Calu3 (cell line): ENCODE data around the gene CKAP5. TPM values are rescaled to one million over a fixed set of nuclear protein-coding genes. Genes with fewer than 3 reads are reported as not detected.
A peak's percentile ranks its signal among the peaks of the same experiment; 100 is the strongest.

Experiments used
- BruUV-seq: library from RNA; stranded (reverse); fragments of 400-500 nt; replicated peaks from 2 replicates; lab custom pipeline; 2021; lab: Mats Ljungman, UMichigan
- CTCF ChIA-PET: fragments of 300-600 bp; sonication (Branson Sonifier 250); formaldehyde crosslinking; loops from one replicate; lab custom pipeline; 2022; ENCODE audit warnings: antibody characterized with exemption; lab: Charles Lee
- DNase-seq: peaks from one replicate; pipeline ENCODE4 v3.0.0; 2022
- H3K27ac Mint-ChIP-seq: one replicate; pipeline ENCODE4 v1.8.0; 2022; ENCODE audit warnings: mixed read lengths; ENCODE audit not compliant: unreplicated experiment
- H3K27me3 Mint-ChIP-seq: one replicate; pipeline ENCODE4 v1.8.0; 2022; ENCODE audit warnings: mixed read lengths; ENCODE audit not compliant: unreplicated experiment
- H3K36me3 Mint-ChIP-seq: one replicate; pipeline ENCODE4 v1.8.0; 2022; ENCODE audit warnings: mild to moderate bottlenecking, moderate library complexity, mixed read lengths; ENCODE audit not compliant: insufficient read depth, unreplicated experiment
- H3K4me1 Mint-ChIP-seq: one replicate; pipeline ENCODE4 v1.8.0; 2022; ENCODE audit warnings: mild to moderate bottlenecking, low read depth, mixed read lengths; ENCODE audit not compliant: unreplicated experiment
- H3K4me3 Mint-ChIP-seq: one replicate; pipeline ENCODE4 v1.8.0; 2022; ENCODE audit warnings: mild to moderate bottlenecking, low read depth, moderate library complexity, mixed read lengths; ENCODE audit not compliant: unreplicated experiment
- H3K9me3 Mint-ChIP-seq: one replicate; pipeline ENCODE4 v1.8.0; 2022; ENCODE audit warnings: low read depth, mixed read lengths; ENCODE audit not compliant: unreplicated experiment
- CTCF ChIP-seq: fragments of 200-600 bp; IDR thresholded peaks from one replicate; pipeline ENCODE4 v1.8.0; 2022; ENCODE audit warnings: antibody characterized with exemption; ENCODE audit not compliant: unreplicated experiment
- intact Hi-C: fragments of 100-400 bp; cut with micrococcal nuclease; formaldehyde crosslinking; loops from one replicate; pipeline ENCODE4 v1.10.0; 2022; ENCODE audit not compliant: unreplicated experiment
- total RNA-seq: library from RNA; stranded (reverse); gene quantifications from 2 replicates; pipeline ENCODE4 v1.2.3, GENCODE V29; 2022

Gene CKAP5
- total RNA-seq, 1 experiment from 2014 or later, result 140 TPM

DNA sequence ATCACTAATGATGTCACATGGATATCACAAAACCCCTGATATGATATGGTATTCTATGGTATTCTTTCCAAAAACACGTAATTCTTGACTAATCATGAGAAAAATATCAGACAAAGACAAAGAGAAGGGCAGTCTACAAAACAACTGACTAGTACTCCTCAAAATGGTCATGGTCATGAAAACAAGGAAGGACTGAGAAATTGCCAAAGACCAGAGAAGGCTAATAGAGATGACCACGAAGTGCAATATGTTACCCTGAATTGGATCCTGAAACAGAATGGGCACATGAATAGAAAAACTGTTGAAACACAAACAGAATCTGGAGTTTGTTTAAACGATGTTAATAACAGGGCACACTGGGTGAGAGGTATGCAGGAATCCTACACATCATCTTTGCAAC lies 10.2 kb downstream of the CKAP5 start:
- no peak overlapping the region for H3K4me3 Mint-ChIP-seq
- intact Hi-C loops, result no loop called here
- no peaks in the 10 kb centered on the region for H3K9me3 Mint-ChIP-seq
- CTCF ChIA-PET, result no interaction called here
- no peaks in the 10 kb centered on the region for H3K27me3 Mint-ChIP-seq
- DNase-seq, result no peak
- H3K27ac Mint-ChIP-seq, result no peak overlapping the region
- peaks cover 18% of the 10 kb centered on the region for H3K4me1 Mint-ChIP-seq
- H3K36me3 Mint-ChIP-seq, result no peaks in the 10 kb centered on the region
- no TSS peak for BruUV-seq
- TF ChIP-seq CTCF, result no peak

GRCh38 chr11:46834821-46835220 lies 11.3 kb downstream of the CKAP5 start:
- intact Hi-C loops, result no loop called here
- CTCF ChIA-PET, result no interaction called here
- H3K4me1 Mint-ChIP-seq, result peaks cover 24% of the 10 kb centered on the region
- H3K27me3 Mint-ChIP-seq, result no peaks in the 10 kb centered on the region
- peaks cover 3% of the 10 kb centered on the region for H3K36me3 Mint-ChIP-seq
- TF ChIP-seq CTCF, result no peak
- BruUV-seq, result no TSS peak
- H3K4me3 Mint-ChIP-seq, result no peak overlapping the region
- no peak for DNase-seq
- no peak overlapping the region for H3K27ac Mint-ChIP-seq
- H3K9me3 Mint-ChIP-seq, result no peaks in the 10 kb centered on the region

GRCh38 chr11:46832511-46833214 lies 13.4 kb downstream of the CKAP5 start:
- TF ChIP-seq CTCF, result no peak
- H3K36me3 Mint-ChIP-seq, result peaks cover 6% of the 10 kb centered on the region
- no TSS peak for BruUV-seq
- no peak for DNase-seq
- CTCF ChIA-PET, result no interaction called here
- peaks cover 25% of the 10 kb centered on the region for H3K4me1 Mint-ChIP-seq
- no peaks in the 10 kb centered on the region for H3K9me3 Mint-ChIP-seq
- H3K27ac Mint-ChIP-seq, result no peak overlapping the region
- no peak overlapping the region for H3K4me3 Mint-ChIP-seq
- H3K27me3 Mint-ChIP-seq, result no peaks in the 10 kb centered on the region
- intact Hi-C loops, result no loop called here

- Mint-ChIP-seq H3K27ac (peak overlapping the region; percentile 27), H3K27me3 (no peaks in the 10 kb centered on the region), H3K9me3 (no peaks in the 10 kb centered on the region), H3K36me3 (peaks cover 16% of the 10 kb centered on the region), H3K4me3 (peak overlapping the region; percentile 87), H3K4me1 (peaks cover 38% of the 10 kb centered on the region)
- no peak for DNase-seq
- CTCF ChIA-PET, result interaction anchor here (0.5 to 0.6 kb wide), 2 partner anchors 10 to 19 kb away, joined by 3 read pairs; no protein-coding TSS in a partner anchor
- intact Hi-C loops, result no loop called here
- BruUV-seq, result no TSS peak
- no peak for TF ChIP-seq CTCF
Measured at GRCh38 chr11:46827995-46828394, 18.1 kb downstream of the CKAP5 start.
